Measurements from ENCODE around the gene YPEL1. TPM values are rescaled to one million over a fixed set of nuclear protein-coding genes. Genes with fewer than 3 reads are reported as not detected.

Gene YPEL1
- total and polyA plus RNA-seq, 10 of the 15 experiments (the other 5 are each of a cell fraction or from before 2014, with no cell fraction given): 0.13 to 5.0 (median 1.6) TPM

DNA sequence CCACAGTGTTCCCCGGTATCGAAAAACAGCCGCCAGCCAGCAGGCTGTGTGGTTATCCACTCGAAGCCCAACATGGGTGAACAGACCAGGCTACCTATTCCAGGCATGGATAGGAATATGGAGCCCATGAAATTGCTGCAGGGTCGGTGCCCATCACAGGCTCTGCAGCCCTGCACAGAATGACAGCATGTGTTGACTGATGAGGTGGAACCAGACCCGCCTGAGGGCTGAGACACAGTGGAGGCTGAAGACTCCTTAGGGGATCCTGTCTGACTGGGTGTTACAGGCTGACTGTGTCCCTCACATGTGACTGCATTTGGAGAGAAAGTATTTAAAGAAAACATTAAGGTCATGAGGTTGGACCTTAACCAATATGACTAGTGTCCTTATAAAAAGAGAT lies 6.2 kb upstream of the YPEL1 start:
- Histone ChIP-seq H3K4me2 (ENCODE audit: control insufficient read depth, insufficient read depth) (no peak overlapping the region), H3K4me1 (ENCODE audit: control insufficient read depth, insufficient read depth, low read length) (no peaks in the 10 kb centered on the region), H3K27me3 (replicated peaks in 1 of 2; ENCODE audit: control insufficient read depth in 2 of 2, insufficient read depth in 2 of 2, low read length in 1 of 2) (no peaks in the 10 kb centered on the region), H2AFZ (ENCODE audit: control insufficient read depth, low read depth, low read length) (no peak overlapping the region), H3K9ac (ENCODE audit: control insufficient read depth, insufficient read depth, low read length) (no peak overlapping the region), H3K79me2 (ENCODE audit: control insufficient read depth, insufficient read depth, low read length) (no peaks in the 10 kb centered on the region), H3K27ac (ENCODE audit: control insufficient read depth, insufficient read depth) (no peak overlapping the region), H3K36me3 (ENCODE audit: control insufficient read depth in 2 of 2, insufficient read depth in 2 of 2, low read length in 1 of 2) (no peaks in the 10 kb centered on the region), H3K9me3 (replicated peaks; ENCODE audit: control insufficient read depth, insufficient read depth, low read length) (no peaks in the 10 kb centered on the region), H4K20me1 (ENCODE audit: control insufficient read depth, insufficient read depth) (no peaks in the 10 kb centered on the region), H3K4me3 (no peak overlapping the region)
- no peak for FAIRE-seq
- no TSS peak for BruUV-seq (replicated peaks)
- DNase-seq (ENCODE audit: low read depth, low spot score): no peak
- intact Hi-C loops (cut with micrococcal nuclease; ENCODE audit: unreplicated experiment): no loop called here
- in situ Hi-C loops (cut with MboI): no loop called here
- ATAC-seq: no peak
- RAD21 ChIA-PET (ENCODE audit: unreplicated experiment): no interaction called here
- TF ChIP-seq, protein P1, sequence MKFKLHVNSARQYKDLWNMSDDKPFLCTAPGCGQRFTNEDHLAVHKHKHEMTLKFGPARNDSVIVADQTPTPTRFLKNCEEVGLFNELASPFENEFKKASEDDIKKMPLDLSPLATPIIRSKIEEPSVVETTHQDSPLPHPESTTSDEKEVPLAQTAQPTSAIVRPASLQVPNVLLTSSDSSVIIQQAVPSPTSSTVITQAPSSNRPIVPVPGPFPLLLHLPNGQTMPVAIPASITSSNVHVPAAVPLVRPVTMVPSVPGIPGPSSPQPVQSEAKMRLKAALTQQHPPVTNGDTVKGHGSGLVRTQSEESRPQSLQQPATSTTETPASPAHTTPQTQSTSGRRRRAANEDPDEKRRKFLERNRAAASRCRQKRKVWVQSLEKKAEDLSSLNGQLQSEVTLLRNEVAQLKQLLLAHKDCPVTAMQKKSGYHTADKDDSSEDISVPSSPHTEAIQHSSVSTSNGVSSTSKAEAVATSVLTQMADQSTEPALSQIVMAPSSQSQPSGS (IDR thresholded peaks at IDR 0.05; ENCODE audit: low read length): no peak
- SMC1A ChIA-PET (ENCODE audit: uncharacterized antibody, unreplicated experiment): interaction anchor here (0.6 kb wide), 1 partner anchor 129 kb away, joined by 3 read pairs; no protein-coding TSS in a partner anchor
- CTCF ChIA-PET: no interaction called here
- 45% methylated on average over 4 of the region's 6 CpGs for WGBS (ENCODE audit: insufficient coverage, insufficient replicate concordance, low lambda C conversion rate, missing lambda C conversion rate)
- POLR2A ChIA-PET: interaction anchor here (0.7 to 1.3 kb wide), 2 partner anchors 12 to 19 kb away, joined by 3 to 4 read pairs; no protein-coding TSS in a partner anchor

DNA sequence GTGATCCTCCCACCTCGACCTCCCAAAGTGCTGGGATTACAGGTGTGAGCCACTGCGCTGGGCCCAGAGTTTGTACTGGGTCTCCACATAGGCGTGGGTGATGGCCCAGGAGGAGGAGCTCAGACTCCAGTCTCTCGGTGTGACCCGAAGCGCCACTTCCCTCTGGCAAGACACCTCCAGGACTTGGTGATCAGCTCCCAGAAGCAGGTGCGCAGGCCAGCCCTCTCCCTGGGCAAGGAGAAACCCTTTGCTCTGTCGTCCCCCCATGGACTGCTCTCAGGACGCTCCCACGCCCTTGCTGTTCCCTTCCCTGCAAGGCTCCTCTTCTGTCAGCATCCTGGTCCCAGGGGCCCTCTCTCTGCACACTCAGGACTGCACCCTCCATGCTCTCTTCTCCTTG lies 5.5 kb upstream of the YPEL1 start:
- Histone ChIP-seq H3K36me3 (ENCODE audit: control insufficient read depth in 2 of 2, insufficient read depth in 2 of 2, low read length in 1 of 2) (no peaks in the 10 kb centered on the region), H3K4me2 (ENCODE audit: control insufficient read depth, insufficient read depth) (no peak overlapping the region), H3K79me2 (ENCODE audit: control insufficient read depth, insufficient read depth, low read length) (no peaks in the 10 kb centered on the region), H2AFZ (ENCODE audit: control insufficient read depth, low read depth, low read length) (no peak overlapping the region), H3K4me3 (no peak overlapping the region), H4K20me1 (ENCODE audit: control insufficient read depth, insufficient read depth) (no peaks in the 10 kb centered on the region), H3K27ac (ENCODE audit: control insufficient read depth, insufficient read depth) (no peak overlapping the region), H3K9me3 (replicated peaks; ENCODE audit: control insufficient read depth, insufficient read depth, low read length) (no peaks in the 10 kb centered on the region), H3K9ac (ENCODE audit: control insufficient read depth, insufficient read depth, low read length) (no peak overlapping the region), H3K4me1 (ENCODE audit: control insufficient read depth, insufficient read depth, low read length) (no peaks in the 10 kb centered on the region), H3K27me3 (replicated peaks in 1 of 2; ENCODE audit: control insufficient read depth in 2 of 2, insufficient read depth in 2 of 2, low read length in 1 of 2) (no peaks in the 10 kb centered on the region)
- ChIA-PET POLR2A (interaction anchor here (1.3 kb wide), 1 partner anchor 20 kb away, joined by 4 read pairs; no protein-coding TSS in a partner anchor), SMC1A (ENCODE audit: uncharacterized antibody, unreplicated experiment) (interaction anchor here (0.7 kb wide), 1 partner anchor 153 kb away, joined by 3 read pairs; no protein-coding TSS in a partner anchor), RAD21 (ENCODE audit: unreplicated experiment) (no interaction called here), CTCF (interaction anchor here (0.6 kb wide), 1 partner anchor 9 kb away, joined by 3 read pairs; no protein-coding TSS in a partner anchor)
- intact Hi-C loops (cut with micrococcal nuclease; ENCODE audit: unreplicated experiment): no loop called here
- DNase-seq (ENCODE audit: low read depth, low spot score): no peak
- no TSS peak for BruUV-seq (replicated peaks)
- ATAC-seq: no peak
- WGBS (ENCODE audit: insufficient coverage, insufficient replicate concordance, low lambda C conversion rate, missing lambda C conversion rate): 69% methylated on average over 9 of the region's 10 CpGs
- in situ Hi-C loops (cut with MboI): no loop called here
- FAIRE-seq: no peak
- TF ChIP-seq SREBF2 (IDR thresholded peaks at IDR 0.05; ENCODE audit: low read length) (no peak), IKZF2 (IDR thresholded peaks at IDR 0.05) (no peak), POLR2AphosphoS2 (IDR thresholded peaks at IDR 0.05; ENCODE audit: low read depth, low read length) (no peak), BACH1 (IDR thresholded peaks at IDR 0.05; ENCODE audit: borderline replicate concordance) (no peak), ZNF217 (IDR thresholded peaks at IDR 0.05) (no peak), RUNX3 (IDR thresholded peaks at IDR 0.05; ENCODE audit: low read length) (no peak), RCOR1 (conservative IDR thresholded peaks at IDR 0.05; ENCODE audit: low read depth, low read length) (no peak), GABPA (IDR thresholded peaks at IDR 0.05; ENCODE audit: low read depth) (no peak), NBN (IDR thresholded peaks at IDR 0.05) (no peak), FOXK2 (IDR thresholded peaks at IDR 0.05) (no peak)
- TF ChIP-seq, protein P2, sequence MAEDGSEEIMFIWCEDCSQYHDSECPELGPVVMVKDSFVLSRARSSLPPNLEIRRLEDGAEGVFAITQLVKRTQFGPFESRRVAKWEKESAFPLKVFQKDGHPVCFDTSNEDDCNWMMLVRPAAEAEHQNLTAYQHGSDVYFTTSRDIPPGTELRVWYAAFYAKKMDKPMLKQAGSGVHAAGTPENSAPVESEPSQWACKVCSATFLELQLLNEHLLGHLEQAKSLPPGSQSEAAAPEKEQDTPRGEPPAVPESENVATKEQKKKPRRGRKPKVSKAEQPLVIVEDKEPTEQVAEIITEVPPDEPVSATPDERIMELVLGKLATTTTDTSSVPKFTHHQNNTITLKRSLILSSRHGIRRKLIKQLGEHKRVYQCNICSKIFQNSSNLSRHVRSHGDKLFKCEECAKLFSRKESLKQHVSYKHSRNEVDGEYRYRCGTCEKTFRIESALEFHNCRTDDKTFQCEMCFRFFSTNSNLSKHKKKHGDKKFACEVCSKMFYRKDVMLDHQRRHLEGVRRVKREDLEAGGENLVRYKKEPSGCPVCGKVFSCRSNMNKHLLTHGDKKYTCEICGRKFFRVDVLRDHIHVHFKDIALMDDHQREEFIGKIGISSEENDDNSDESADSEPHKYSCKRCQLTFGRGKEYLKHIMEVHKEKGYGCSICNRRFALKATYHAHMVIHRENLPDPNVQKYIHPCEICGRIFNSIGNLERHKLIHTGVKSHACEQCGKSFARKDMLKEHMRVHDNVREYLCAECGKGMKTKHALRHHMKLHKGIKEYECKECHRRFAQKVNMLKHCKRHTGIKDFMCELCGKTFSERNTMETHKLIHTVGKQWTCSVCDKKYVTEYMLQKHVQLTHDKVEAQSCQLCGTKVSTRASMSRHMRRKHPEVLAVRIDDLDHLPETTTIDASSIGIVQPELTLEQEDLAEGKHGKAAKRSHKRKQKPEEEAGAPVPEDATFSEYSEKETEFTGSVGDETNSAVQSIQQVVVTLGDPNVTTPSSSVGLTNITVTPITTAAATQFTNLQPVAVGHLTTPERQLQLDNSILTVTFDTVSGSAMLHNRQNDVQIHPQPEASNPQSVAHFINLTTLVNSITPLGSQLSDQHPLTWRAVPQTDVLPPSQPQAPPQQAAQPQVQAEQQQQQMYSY (CRISPR knock-in tag; IDR thresholded peaks at IDR 0.05): no peak
- TF ChIP-seq, protein P3, sequence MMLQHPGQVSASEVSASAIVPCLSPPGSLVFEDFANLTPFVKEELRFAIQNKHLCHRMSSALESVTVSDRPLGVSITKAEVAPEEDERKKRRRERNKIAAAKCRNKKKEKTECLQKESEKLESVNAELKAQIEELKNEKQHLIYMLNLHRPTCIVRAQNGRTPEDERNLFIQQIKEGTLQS (IDR thresholded peaks at IDR 0.05; ENCODE audit: borderline replicate concordance, extremely low read depth, low read depth, low read length): no peak

Measured in GM12878 (cell line).